H9 (cell line): ENCODE results near the gene TBC1D22A. TPM values are rescaled to one million over a fixed set of nuclear protein-coding genes. Genes with fewer than 3 reads are reported as not detected.

Source experiments
- DNase-seq: peaks from one replicate; pipeline ENCODE4 v3.0.0-alpha.2; 2017
- H2AFZ ChIP-seq: one replicate; pipeline ENCODE4 v1.6.1; 2013; ENCODE audit warnings: mild to moderate bottlenecking, low read length, control low read depth, moderate library complexity
- H2AK5ac ChIP-seq: 2 replicates; pipeline ENCODE4 v1.6.1; 2013; ENCODE audit warnings: low read length, control low read depth, mixed read lengths; ENCODE audit not compliant: insufficient read length
- H2BK120ac ChIP-seq: one replicate; pipeline ENCODE4 v1.6.1; 2013; ENCODE audit warnings: low read depth, mild to moderate bottlenecking, low read length, control low read depth, inconsistent platforms; ENCODE audit not compliant: poor library complexity, severe bottlenecking
- H2BK12ac ChIP-seq: 2 replicates; pipeline ENCODE4 v1.6.1; 2013; ENCODE audit warnings: low read length, control low read depth, mixed read lengths, low read depth; ENCODE audit not compliant: insufficient read length
- H2BK15ac ChIP-seq: 2 replicates; pipeline ENCODE4 v1.6.1; 2013; ENCODE audit warnings: low read depth, low read length, control low read depth
- H2BK20ac ChIP-seq: one replicate; pipeline ENCODE4 v1.6.1; 2013; ENCODE audit warnings: low read depth, mild to moderate bottlenecking, low read length, control low read depth, inconsistent platforms; ENCODE audit not compliant: poor library complexity, severe bottlenecking
- H2BK5ac ChIP-seq: 2 replicates; pipeline ENCODE4 v1.6.1; 2013; ENCODE audit warnings: low read length, control low read depth, mixed read lengths; ENCODE audit not compliant: insufficient read length
- H3K14ac ChIP-seq: 2 replicates; pipeline ENCODE4 v1.6.1; 2013; ENCODE audit warnings: low read length, control low read depth; ENCODE audit not compliant: insufficient read depth
- H3K18ac ChIP-seq: 2 replicates; pipeline ENCODE4 v1.6.1; 2013; ENCODE audit warnings: low read depth, mild to moderate bottlenecking, mixed read lengths, low read length, control low read depth; ENCODE audit not compliant: insufficient read length
- H3K23ac ChIP-seq: 2 replicates; pipeline ENCODE4 v1.6.1; 2013; ENCODE audit warnings: low read length, control low read depth, mixed read lengths, low read depth; ENCODE audit not compliant: insufficient read length
- H3K23me2 ChIP-seq: 2 replicates; pipeline ENCODE4 v1.6.1; 2013; ENCODE audit warnings: low read depth, mild to moderate bottlenecking, mixed read lengths, low read length, control low read depth; ENCODE audit not compliant: insufficient read length, poor library complexity, severe bottlenecking
- H3K27ac ChIP-seq: 2 replicates; pipeline ENCODE4 v1.5.1; 2013; ENCODE audit warnings: low read length, control low read depth, mixed read lengths, low read depth; ENCODE audit not compliant: insufficient read length
- H3K27me3 ChIP-seq: 2 replicates; pipeline ENCODE4 v1.6.1; 2013; ENCODE audit warnings: low read length, control low read depth, inconsistent platforms; ENCODE audit not compliant: insufficient read depth
- H3K4ac ChIP-seq: 2 replicates; pipeline ENCODE4 v1.6.1; 2013; ENCODE audit warnings: low read depth, mild to moderate bottlenecking, control low read depth, inconsistent platforms, low read length, moderate library complexity
- H3K4me1 ChIP-seq: 2 replicates; pipeline ENCODE4 v1.6.1; 2013; ENCODE audit warnings: low read length, control low read depth, inconsistent platforms; ENCODE audit not compliant: insufficient read depth
- H3K4me2 ChIP-seq: 2 replicates; pipeline ENCODE4 v1.6.1; 2013; ENCODE audit warnings: low read length, control low read depth, mixed read lengths; ENCODE audit not compliant: insufficient read length, insufficient read depth
- H3K56ac ChIP-seq: 2 replicates; pipeline ENCODE4 v1.6.1; 2013; ENCODE audit warnings: low read depth, mild to moderate bottlenecking, mixed read lengths, low read length, control low read depth; ENCODE audit not compliant: insufficient read length
- H3K79me1 ChIP-seq: 2 replicates; pipeline ENCODE4 v1.6.1; 2013; ENCODE audit warnings: low read depth, mild to moderate bottlenecking, moderate library complexity, low read length, control low read depth, inconsistent platforms; ENCODE audit not compliant: insufficient read depth, poor library complexity, severe bottlenecking
- H3K79me2 ChIP-seq: 2 replicates; pipeline ENCODE4 v1.6.1; 2013; ENCODE audit warnings: low read length, control low read depth, inconsistent platforms; ENCODE audit not compliant: insufficient read depth
- H3K9ac ChIP-seq: 2 replicates; pipeline ENCODE4 v1.6.1; 2013; ENCODE audit warnings: low read length, control low read depth, mixed read lengths; ENCODE audit not compliant: insufficient read length; ENCODE audit errors: extremely low read depth
- H3K9me3 ChIP-seq: one replicate; pipeline ENCODE4 v1.6.1; 2013; ENCODE audit warnings: low read depth, low read length, inconsistent platforms; ENCODE audit not compliant: control insufficient read depth
- H3T11ph ChIP-seq: one replicate; pipeline ENCODE4 v1.6.1; 2013; ENCODE audit warnings: mild to moderate bottlenecking, low read length, control low read depth, inconsistent platforms
- H4K20me1 ChIP-seq: one replicate; pipeline ENCODE4 v1.6.1; 2013; ENCODE audit not compliant: control insufficient read depth, insufficient read length, insufficient read depth
- H4K5ac ChIP-seq: 2 replicates; pipeline ENCODE4 v1.6.1; 2013; ENCODE audit warnings: low read depth, mild to moderate bottlenecking, mixed read lengths, low read length, control low read depth; ENCODE audit not compliant: insufficient read length
- H4K8ac ChIP-seq: replicated peaks from 2 replicates; pipeline ENCODE4 v1.6.1; 2013; ENCODE audit warnings: low read length, control low read depth, mixed read lengths, low read depth; ENCODE audit not compliant: insufficient read length
- H4K91ac ChIP-seq: 2 replicates; pipeline ENCODE4 v1.6.1; 2013; ENCODE audit warnings: low read depth, mild to moderate bottlenecking, moderate library complexity, mixed read lengths, low read length, control low read depth; ENCODE audit not compliant: insufficient read length
- H3K27ac Mint-ChIP-seq, 3 experiments: 2 replicates in 2 of 3; 3 replicates in 1 of 3; pipeline ENCODE4 v1.8.0; 2020 to 2021; ENCODE audit warnings: mixed read lengths in 3 of 3, mild to moderate bottlenecking in 1 of 3, moderate library complexity in 1 of 3
- H3K27me3 Mint-ChIP-seq: 2 replicates; pipeline ENCODE4 v1.8.0; 2021; ENCODE audit warnings: low read depth, mild to moderate bottlenecking, moderate library complexity, mixed read lengths
- H3K36me3 Mint-ChIP-seq, 3 experiments: 2 replicates in 2 of 3; 3 replicates in 1 of 3; pipeline ENCODE4 v1.8.0; 2020 to 2021; ENCODE audit warnings: low read depth in 3 of 3, mixed read lengths in 3 of 3; ENCODE audit not compliant: insufficient read depth in 1 of 3
- H3K4me1 Mint-ChIP-seq, 2 experiments: 2 replicates each; pipeline ENCODE4 v1.8.0; 2020; ENCODE audit warnings: mixed read lengths in 2 of 2
- H3K4me3 Mint-ChIP-seq, 2 experiments: 2 replicates in 1 of 2; 3 replicates in 1 of 2; pipeline ENCODE4 v1.8.0; 2020 to 2021; ENCODE audit warnings: mild to moderate bottlenecking in 2 of 2, mixed read lengths in 2 of 2, moderate library complexity in 1 of 2
- H3K9me3 Mint-ChIP-seq, 2 experiments: 2 replicates in 1 of 2; 3 replicates in 1 of 2; pipeline ENCODE4 v1.8.0; 2020; ENCODE audit warnings: mild to moderate bottlenecking in 2 of 2, mixed read lengths in 2 of 2, moderate library complexity in 1 of 2
- WGBS: extraction: QIAGEN DNeasy Blood & Tissue Kit; methylation state at CpG from one replicate; pipeline ENCODE4 v1.1.7; 2013; ENCODE audit warnings: missing lambda C conversion rate, low lambda C conversion rate, mixed read lengths; ENCODE audit not compliant: insufficient read length; ENCODE audit errors: extremely low coverage; 5-methylcytosine and 5-hydroxymethylcytosine counted together
- total RNA-seq: library from RNA; stranded (reverse); gene quantifications from 2 replicates; pipeline ENCODE4 v1.2.1, GENCODE V29; 2021
- TF ChIP-seq, protein P1 (sequence below): fragments of 200-600 bp; sonication (generic); conservative IDR thresholded peaks from 3 replicates; pipeline ENCODE4 v1.8.0; 2021; ENCODE audit warnings: antibody characterized with exemption, mild to moderate bottlenecking

The TBC1D22A gene
- total RNA-seq, 1 experiment from 2014 or later, result 20.8 TPM

DNA sequence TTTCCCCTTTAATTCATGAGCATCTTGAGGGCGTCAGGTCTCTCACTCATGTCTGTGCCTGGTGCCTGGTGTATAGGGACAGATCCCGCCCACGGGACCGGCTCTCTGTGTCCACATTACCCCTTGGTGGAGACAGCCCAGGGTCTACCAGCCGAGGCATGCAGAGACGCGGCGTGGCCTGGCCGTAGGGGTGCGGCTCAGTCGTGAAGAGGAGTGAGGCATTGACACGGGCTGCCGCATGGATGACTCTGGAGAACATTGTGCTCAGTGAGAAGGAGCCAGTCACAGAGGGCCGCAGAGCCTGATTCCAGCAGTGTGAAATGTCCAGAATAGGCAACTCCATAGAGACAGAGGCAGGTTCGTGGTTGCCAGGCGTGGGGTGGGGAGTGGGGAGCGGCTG is 209.8 kb downstream of the TBC1D22A start:
- no peaks in the 10 kb centered on the region for H3K79me1 ChIP-seq
- H2BK120ac ChIP-seq, result no peak overlapping the region
- H3K23me2 ChIP-seq, result no peaks in the 10 kb centered on the region
- H4K5ac ChIP-seq, result no peak overlapping the region
- no peak overlapping the region for H3T11ph ChIP-seq
- H3K27me3 ChIP-seq, result no peaks in the 10 kb centered on the region
- H3K9me3 ChIP-seq, result no peaks in the 10 kb centered on the region
- Mint-ChIP-seq H3K9me3 (no peaks in the 10 kb centered on the region), H3K36me3 (peaks cover 0 to 9% (median 3%) of the 10 kb centered on the region in 3 experiments; a peak in 2 of 7 replicates), H3K4me1 (peaks cover 22 to 27% of the 10 kb centered on the region in 2 experiments), H3K4me3 (no peak overlapping the region), H3K27ac (peak overlapping the region; percentile 49 to 57 (median 50); a peak in 4 of 7 replicates), H3K27me3 (no peaks in the 10 kb centered on the region)
- H4K20me1 ChIP-seq, result no peaks in the 10 kb centered on the region
- H3K14ac ChIP-seq, result peak overlapping the region; percentile 53; the same call in 1 of the 2 replicates
- TF ChIP-seq, protein P1, sequence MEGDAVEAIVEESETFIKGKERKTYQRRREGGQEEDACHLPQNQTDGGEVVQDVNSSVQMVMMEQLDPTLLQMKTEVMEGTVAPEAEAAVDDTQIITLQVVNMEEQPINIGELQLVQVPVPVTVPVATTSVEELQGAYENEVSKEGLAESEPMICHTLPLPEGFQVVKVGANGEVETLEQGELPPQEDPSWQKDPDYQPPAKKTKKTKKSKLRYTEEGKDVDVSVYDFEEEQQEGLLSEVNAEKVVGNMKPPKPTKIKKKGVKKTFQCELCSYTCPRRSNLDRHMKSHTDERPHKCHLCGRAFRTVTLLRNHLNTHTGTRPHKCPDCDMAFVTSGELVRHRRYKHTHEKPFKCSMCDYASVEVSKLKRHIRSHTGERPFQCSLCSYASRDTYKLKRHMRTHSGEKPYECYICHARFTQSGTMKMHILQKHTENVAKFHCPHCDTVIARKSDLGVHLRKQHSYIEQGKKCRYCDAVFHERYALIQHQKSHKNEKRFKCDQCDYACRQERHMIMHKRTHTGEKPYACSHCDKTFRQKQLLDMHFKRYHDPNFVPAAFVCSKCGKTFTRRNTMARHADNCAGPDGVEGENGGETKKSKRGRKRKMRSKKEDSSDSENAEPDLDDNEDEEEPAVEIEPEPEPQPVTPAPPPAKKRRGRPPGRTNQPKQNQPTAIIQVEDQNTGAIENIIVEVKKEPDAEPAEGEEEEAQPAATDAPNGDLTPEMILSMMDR, result no peak
- no peak overlapping the region; the same call in 1 of the 2 replicates for H2BK15ac ChIP-seq
- no peaks in the 10 kb centered on the region; the same call in 1 of the 2 replicates for H3K4me1 ChIP-seq
- H2AK5ac ChIP-seq, result no peak overlapping the region
- no peak for DNase-seq
- no peak overlapping the region for H3K4me2 ChIP-seq
- H3K18ac ChIP-seq, result no peak overlapping the region
- H2BK20ac ChIP-seq, result no peak overlapping the region
- no peak overlapping the region for H2BK12ac ChIP-seq
- no peak overlapping the region for H3K27ac ChIP-seq
- no peak overlapping the region for H3K9ac ChIP-seq
- no peak overlapping the region for H2BK5ac ChIP-seq
- H2AFZ ChIP-seq, result no peak overlapping the region
- H3K4ac ChIP-seq, result no peak overlapping the region
- no peaks in the 10 kb centered on the region; the same call in 1 of the 2 replicates for H3K79me2 ChIP-seq
- WGBS, result no CpG with 5 or more reads among the region's 17 CpGs
- no peak overlapping the region for H3K23ac ChIP-seq
- H4K8ac ChIP-seq, result no peak overlapping the region
- no peak overlapping the region for H3K56ac ChIP-seq
- no peak overlapping the region for H4K91ac ChIP-seq
